ENCODE data around the gene IL22RA1. TPM values are rescaled to one million over a fixed set of nuclear protein-coding genes. Genes with fewer than 3 reads are reported as not detected.

Gene IL22RA1
- total RNA-seq, 2 experiments from 2014 or later = not detected

GRCh38 chr1:24108334-24109165 lies 34.4 kb downstream of the IL22RA1 start:
- Mint-ChIP-seq H3K27ac (no peak overlapping the region), H3K27me3 (peaks cover 9% of the 10 kb centered on the region), H3K36me3 (no peaks in the 10 kb centered on the region), H3K9me3 (no peaks in the 10 kb centered on the region), H3K4me3 (no peak overlapping the region), H3K4me1 (ENCODE audit: low read depth) (peaks cover 2% of the 10 kb centered on the region)
- ChIA-PET CTCF (interaction anchor here (0.7 kb wide), 1 partner anchor 82 kb away, joined by 3 read pairs; no protein-coding TSS in a partner anchor), POLR2A (no interaction called here)
- intact Hi-C loops (cut with micrococcal nuclease) = no loop called here
- DNase-seq = peak; percentile 41

GRCh38 chr1:24107462-24108138 lies 35.3 kb downstream of the IL22RA1 start:
- ChIA-PET CTCF (no interaction called here), POLR2A (no interaction called here)
- intact Hi-C loops (cut with micrococcal nuclease) = no loop called here
- Mint-ChIP-seq H3K27ac (no peak overlapping the region), H3K4me3 (no peak overlapping the region), H3K9me3 (no peaks in the 10 kb centered on the region), H3K27me3 (peaks cover 6% of the 10 kb centered on the region), H3K4me1 (ENCODE audit: low read depth) (peaks cover 2% of the 10 kb centered on the region), H3K36me3 (no peaks in the 10 kb centered on the region)
- no peak for DNase-seq

- Mint-ChIP-seq H3K27me3 (no peaks in the 10 kb centered on the region), H3K4me3 (no peak overlapping the region), H3K9me3 (no peaks in the 10 kb centered on the region), H3K4me1 (ENCODE audit: low read depth) (peaks cover 2% of the 10 kb centered on the region), H3K27ac (no peak overlapping the region), H3K36me3 (no peaks in the 10 kb centered on the region)
- DNase-seq = no peak
- intact Hi-C loops (cut with micrococcal nuclease) = no loop called here
- ChIA-PET CTCF (interaction anchor here (1.0 to 2.4 kb wide), 2 partner anchors 34 to 45 kb away, joined by 4 to 5 read pairs; no protein-coding TSS in a partner anchor), POLR2A (no interaction called here)
Observed at GRCh38 chr1:24105368-24106160, 37.4 kb downstream of the IL22RA1 start.

GRCh38 chr1:24104854-24105253 lies 38.1 kb downstream of the IL22RA1 start:
- POLR2A ChIA-PET = no interaction called here
- CTCF ChIA-PET = interaction anchor here (1.0 to 2.4 kb wide), 2 partner anchors 34 to 45 kb away, joined by 4 to 5 read pairs; no protein-coding TSS in a partner anchor
- peaks cover 2% of the 10 kb centered on the region for H3K4me1 Mint-ChIP-seq (ENCODE audit: low read depth)
- no peaks in the 10 kb centered on the region for H3K27me3 Mint-ChIP-seq
- H3K9me3 Mint-ChIP-seq = no peaks in the 10 kb centered on the region
- no peak for DNase-seq
- no peaks in the 10 kb centered on the region for H3K36me3 Mint-ChIP-seq
- no peak overlapping the region for H3K27ac Mint-ChIP-seq
- intact Hi-C loops (cut with micrococcal nuclease) = no loop called here
- no peak overlapping the region for H3K4me3 Mint-ChIP-seq

- Mint-ChIP-seq H3K27me3 (no peaks in the 10 kb centered on the region), H3K9me3 (no peaks in the 10 kb centered on the region), H3K4me3 (no peak overlapping the region), H3K4me1 (ENCODE audit: low read depth) (no peaks in the 10 kb centered on the region), H3K27ac (no peak overlapping the region), H3K36me3 (no peaks in the 10 kb centered on the region)
- DNase-seq = no peak
- ChIA-PET POLR2A (no interaction called here), CTCF (no interaction called here)
- intact Hi-C loops (cut with micrococcal nuclease) = no loop called here
Observed at GRCh38 chr1:24103879-24104278, 39.1 kb downstream of the IL22RA1 start.

GRCh38 chr1:24103408-24103807 lies 39.5 kb downstream of the IL22RA1 start:
- H3K9me3 Mint-ChIP-seq = no peaks in the 10 kb centered on the region
- intact Hi-C loops (cut with micrococcal nuclease) = no loop called here
- H3K4me3 Mint-ChIP-seq = no peak overlapping the region
- ChIA-PET POLR2A (no interaction called here), CTCF (no interaction called here)
- no peaks in the 10 kb centered on the region for H3K27me3 Mint-ChIP-seq
- no peaks in the 10 kb centered on the region for H3K36me3 Mint-ChIP-seq
- no peak for DNase-seq
- no peak overlapping the region for H3K27ac Mint-ChIP-seq
- H3K4me1 Mint-ChIP-seq (ENCODE audit: low read depth) = no peaks in the 10 kb centered on the region

GRCh38 chr1:24102961-24103360 lies 40.0 kb downstream of the IL22RA1 start:
- Mint-ChIP-seq H3K4me3 (no peak overlapping the region), H3K27ac (no peak overlapping the region), H3K4me1 (ENCODE audit: low read depth) (no peaks in the 10 kb centered on the region), H3K36me3 (no peaks in the 10 kb centered on the region), H3K27me3 (no peaks in the 10 kb centered on the region), H3K9me3 (no peaks in the 10 kb centered on the region)
- CTCF ChIA-PET = no interaction called here
- DNase-seq = no peak
- POLR2A ChIA-PET = no interaction called here
- intact Hi-C loops (cut with micrococcal nuclease) = no loop called here

- Mint-ChIP-seq H3K9me3 (no peaks in the 10 kb centered on the region), H3K4me1 (ENCODE audit: low read depth) (no peaks in the 10 kb centered on the region), H3K27ac (no peak overlapping the region), H3K36me3 (no peaks in the 10 kb centered on the region), H3K4me3 (no peak overlapping the region), H3K27me3 (no peaks in the 10 kb centered on the region)
- ChIA-PET POLR2A (no interaction called here), CTCF (no interaction called here)
- no peak for DNase-seq
- intact Hi-C loops (cut with micrococcal nuclease) = no loop called here
Observed at GRCh38 chr1:24101796-24102586, 40.9 kb downstream of the IL22RA1 start.

- Mint-ChIP-seq H3K4me3 (no peak overlapping the region), H3K27ac (no peak overlapping the region), H3K4me1 (ENCODE audit: low read depth) (no peaks in the 10 kb centered on the region), H3K9me3 (no peaks in the 10 kb centered on the region), H3K36me3 (no peaks in the 10 kb centered on the region), H3K27me3 (no peaks in the 10 kb centered on the region)
- intact Hi-C loops (cut with micrococcal nuclease) = no loop called here
- POLR2A ChIA-PET = no interaction called here
- DNase-seq = no peak
- CTCF ChIA-PET = no interaction called here
Observed at GRCh38 chr1:24100945-24101737, 41.8 kb downstream of the IL22RA1 start.

GRCh38 chr1:24098943-24099638 lies 43.8 kb downstream of the IL22RA1 start:
- CTCF ChIA-PET = no interaction called here
- H3K27ac Mint-ChIP-seq = no peak overlapping the region

GRCh38 chr1:24098102-24098501 lies 44.8 kb downstream of the IL22RA1 start:
- no peak overlapping the region for H3K4me3 Mint-ChIP-seq
- ChIA-PET POLR2A (no interaction called here), CTCF (no interaction called here)
- no peak for DNase-seq
- no peaks in the 10 kb centered on the region for H3K4me1 Mint-ChIP-seq (ENCODE audit: low read depth)
- no peaks in the 10 kb centered on the region for H3K9me3 Mint-ChIP-seq
- intact Hi-C loops (cut with micrococcal nuclease) = no loop called here
- no peaks in the 10 kb centered on the region for H3K27me3 Mint-ChIP-seq
- no peak overlapping the region for H3K27ac Mint-ChIP-seq
- no peaks in the 10 kb centered on the region for H3K36me3 Mint-ChIP-seq

More at GRCh38 chr1:24098943-24099638, 43.8 kb downstream of the IL22RA1 start:
- Mint-ChIP-seq H3K4me3 (no peak overlapping the region), H3K36me3 (no peaks in the 10 kb centered on the region), H3K27me3 (no peaks in the 10 kb centered on the region), H3K9me3 (no peaks in the 10 kb centered on the region), H3K4me1 (ENCODE audit: low read depth) (no peaks in the 10 kb centered on the region)
- intact Hi-C loops (cut with micrococcal nuclease) = no loop called here
- POLR2A ChIA-PET = no interaction called here
- no peak for DNase-seq
